Activated CD4-positive, alpha-beta memory T cell treated with anti-CD3 and anti-CD28 coated beads, Interleukin-2, amount 10 ng/mL, durations not matched to agents 7 days and 5 days (primary cell): ENCODE measurements around the gene UBE2F. TPM values are rescaled to one million over a fixed set of nuclear protein-coding genes. Genes with fewer than 3 reads are reported as not detected.
"Not testable (repeated sequence)": the region's sequence is repeated elsewhere in the genome, so short reads cannot be mapped to it uniquely, and the experiment has no call there.

Experiments used
- CTCF ChIA-PET: fragments of 350-600 bp; sonication (Branson Sonifier 250); formaldehyde crosslinking; loops from one replicate; lab custom pipeline; 2021; ENCODE audit warnings: antibody characterized with exemption, inconsistent platforms; lab: Charles Lee
- POLR2A ChIA-PET: fragments of 350-600 bp; sonication (Branson Sonifier 250); formaldehyde crosslinking; loops from one replicate; lab custom pipeline; 2021; ENCODE audit warnings: antibody characterized with exemption; lab: Charles Lee
- DNase-seq: peaks from one replicate; pipeline ENCODE4 v3.0.0-alpha.2; 2020
- H3K27ac Mint-ChIP-seq: one replicate; pipeline ENCODE4 v1.8.0; 2021; ENCODE audit warnings: mild to moderate bottlenecking, mixed read lengths
- H3K27me3 Mint-ChIP-seq: one replicate; pipeline ENCODE4 v1.8.0; 2021; ENCODE audit warnings: mixed read lengths
- H3K36me3 Mint-ChIP-seq: one replicate; pipeline ENCODE4 v1.8.0; 2021; ENCODE audit warnings: low read depth, mixed read lengths
- H3K4me1 Mint-ChIP-seq: one replicate; pipeline ENCODE4 v1.8.0; 2021; ENCODE audit warnings: mixed read lengths
- H3K4me3 Mint-ChIP-seq: one replicate; pipeline ENCODE4 v1.8.0; 2021; ENCODE audit warnings: mild to moderate bottlenecking, mixed read lengths
- H3K9me3 Mint-ChIP-seq: one replicate; pipeline ENCODE4 v1.8.0; 2021; ENCODE audit warnings: mixed read lengths
- total RNA-seq, 2 experiments: library from RNA; stranded (reverse); gene quantifications; one replicate each; pipeline ENCODE4 v1.2.3, GENCODE V29; 2021

Gene UBE2F
- total RNA-seq, 2 experiments from 2014 or later: 77.5 to 82.7 TPM

GRCh38 chr2:238029853-238030252 lies 63.0 kb downstream of the UBE2F start:
- peaks cover 12% of the 10 kb centered on the region for H3K4me1 Mint-ChIP-seq
- POLR2A ChIA-PET: no interaction called here
- H3K4me3 Mint-ChIP-seq: no peak overlapping the region
- no peaks in the 10 kb centered on the region for H3K27me3 Mint-ChIP-seq
- peaks cover 60% of the 10 kb centered on the region for H3K36me3 Mint-ChIP-seq
- DNase-seq: no peak
- H3K9me3 Mint-ChIP-seq: no peaks in the 10 kb centered on the region
- no peak overlapping the region for H3K27ac Mint-ChIP-seq
- CTCF ChIA-PET: interaction anchor here (0.6 kb wide), 1 partner anchor 586 kb away, joined by 3 read pairs; no protein-coding TSS in a partner anchor

GRCh38 chr2:238030422-238031155 lies 63.8 kb downstream of the UBE2F start:
- CTCF ChIA-PET: no interaction called here
- peaks cover 59% of the 10 kb centered on the region for H3K36me3 Mint-ChIP-seq
- H3K4me3 Mint-ChIP-seq: no peak overlapping the region
- no peaks in the 10 kb centered on the region for H3K27me3 Mint-ChIP-seq
- no peak for DNase-seq
- H3K27ac Mint-ChIP-seq: no peak overlapping the region
- POLR2A ChIA-PET: no interaction called here
- peaks cover 5% of the 10 kb centered on the region for H3K4me1 Mint-ChIP-seq
- no peaks in the 10 kb centered on the region for H3K9me3 Mint-ChIP-seq

GRCh38 chr2:238031751-238032150 lies 64.9 kb downstream of the UBE2F start:
- no peaks in the 10 kb centered on the region for H3K27me3 Mint-ChIP-seq
- no peak overlapping the region for H3K27ac Mint-ChIP-seq
- DNase-seq: no peak
- CTCF ChIA-PET: no interaction called here
- H3K4me1 Mint-ChIP-seq: peaks cover 5% of the 10 kb centered on the region
- peaks cover 61% of the 10 kb centered on the region for H3K36me3 Mint-ChIP-seq
- POLR2A ChIA-PET: no interaction called here
- no peaks in the 10 kb centered on the region for H3K9me3 Mint-ChIP-seq
- H3K4me3 Mint-ChIP-seq: no peak overlapping the region

DNA sequence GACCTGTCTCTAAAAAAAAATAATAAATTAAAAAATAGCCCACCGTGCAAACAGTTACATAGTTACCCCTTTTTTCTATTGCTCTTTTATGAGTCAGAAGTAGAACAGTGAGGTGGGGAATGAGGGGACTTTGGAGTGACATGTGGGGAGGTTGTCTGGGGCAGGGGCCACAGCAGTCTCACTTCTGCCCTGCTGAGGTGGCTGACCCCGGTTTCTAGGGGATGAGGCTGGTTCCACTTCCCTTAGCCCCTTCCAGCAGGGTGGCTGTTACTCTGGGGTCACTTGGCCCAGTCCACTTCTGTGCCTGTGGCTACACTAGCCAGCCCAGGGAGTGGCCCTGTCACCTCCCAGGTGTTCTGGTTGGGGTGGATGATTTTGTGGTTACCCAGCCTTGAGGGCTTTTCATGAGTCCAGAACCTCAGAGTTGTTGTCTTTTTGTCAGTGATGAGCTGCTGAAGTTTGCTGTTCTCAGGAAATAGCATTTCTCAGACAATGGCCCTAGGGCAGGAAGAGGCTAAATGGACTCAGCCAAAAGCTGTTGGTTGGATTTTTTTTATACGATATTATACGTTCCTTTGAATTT lies 66.0 kb downstream of the UBE2F start:
- CTCF ChIA-PET: no interaction called here

GRCh38 chr2:238033991-238034390 lies 67.2 kb downstream of the UBE2F start:
- CTCF ChIA-PET: interaction anchor here (0.6 kb wide), 1 partner anchor 19 kb away, joined by 3 read pairs; no protein-coding TSS in a partner anchor
- H3K27ac Mint-ChIP-seq, H3K27me3 Mint-ChIP-seq, H3K4me1 Mint-ChIP-seq, H3K9me3 Mint-ChIP-seq, H3K4me3 Mint-ChIP-seq, POLR2A ChIA-PET, DNase-seq: not testable (repeated sequence)
- peaks cover 59% of the 10 kb centered on the region for H3K36me3 Mint-ChIP-seq

More for the DNA sequence above, 66.0 kb downstream of the UBE2F start:
- no peak for DNase-seq
- Mint-ChIP-seq H3K27me3 (no peaks in the 10 kb centered on the region), H3K36me3 (peaks cover 59% of the 10 kb centered on the region), H3K27ac (no peak overlapping the region), H3K4me1 (peaks cover 5% of the 10 kb centered on the region), H3K9me3 (no peaks in the 10 kb centered on the region), H3K4me3 (no peak overlapping the region)
- POLR2A ChIA-PET: no interaction called here

- ChIA-PET POLR2A (no interaction called here), CTCF (no interaction called here)
- Mint-ChIP-seq H3K4me1 (peaks cover 7% of the 10 kb centered on the region), H3K4me3 (no peak overlapping the region), H3K27me3 (no peaks in the 10 kb centered on the region), H3K36me3 (peaks cover 53% of the 10 kb centered on the region), H3K27ac (no peak overlapping the region), H3K9me3 (no peaks in the 10 kb centered on the region)
- DNase-seq: no peak
These were observed 71.4 kb downstream of the UBE2F start for GRCh38 chr2:238038203-238038602.

GRCh38 chr2:238039151-238039550 lies 72.3 kb downstream of the UBE2F start:
- Mint-ChIP-seq H3K9me3 (no peaks in the 10 kb centered on the region), H3K36me3 (peaks cover 48% of the 10 kb centered on the region), H3K4me3 (no peak overlapping the region), H3K27me3 (no peaks in the 10 kb centered on the region), H3K27ac (no peak overlapping the region), H3K4me1 (peaks cover 4% of the 10 kb centered on the region)
- CTCF ChIA-PET: no interaction called here
- POLR2A ChIA-PET: no interaction called here
- DNase-seq: no peak

DNA sequence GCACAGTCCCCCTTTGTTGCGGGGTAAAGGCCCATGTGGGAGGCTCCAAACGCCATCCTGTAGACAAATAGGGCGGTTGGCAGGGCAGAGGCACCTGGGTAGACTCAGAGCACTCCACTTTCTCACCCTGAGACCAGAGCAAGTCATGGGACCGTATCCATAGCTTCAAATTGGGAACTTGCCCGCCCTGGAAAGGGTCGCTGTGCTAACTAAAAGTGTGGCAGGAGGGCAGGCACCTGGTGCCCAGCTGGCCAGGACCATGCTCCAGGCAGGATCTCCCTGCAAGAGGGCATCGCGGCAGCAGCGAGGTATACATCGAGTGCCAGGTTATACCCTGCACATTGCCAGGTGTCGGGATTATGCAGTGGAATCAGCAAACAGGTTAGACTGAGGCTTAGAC lies 73.2 kb downstream of the UBE2F start:
- Mint-ChIP-seq H3K36me3 (peaks cover 45% of the 10 kb centered on the region), H3K4me1 (peaks cover 4% of the 10 kb centered on the region), H3K4me3 (no peak overlapping the region), H3K27ac (no peak overlapping the region), H3K9me3 (no peaks in the 10 kb centered on the region), H3K27me3 (no peaks in the 10 kb centered on the region)
- ChIA-PET POLR2A (interaction anchor here (0.7 to 2.0 kb wide), 2 partner anchors 17 to 21 kb away, joined by 4 read pairs; partner anchors contain the start of gene SCLY), CTCF (interaction anchor here (1.0 kb wide), 1 partner anchor 117 kb away, joined by 3 read pairs; no protein-coding TSS in a partner anchor)
- DNase-seq: no peak

DNA sequence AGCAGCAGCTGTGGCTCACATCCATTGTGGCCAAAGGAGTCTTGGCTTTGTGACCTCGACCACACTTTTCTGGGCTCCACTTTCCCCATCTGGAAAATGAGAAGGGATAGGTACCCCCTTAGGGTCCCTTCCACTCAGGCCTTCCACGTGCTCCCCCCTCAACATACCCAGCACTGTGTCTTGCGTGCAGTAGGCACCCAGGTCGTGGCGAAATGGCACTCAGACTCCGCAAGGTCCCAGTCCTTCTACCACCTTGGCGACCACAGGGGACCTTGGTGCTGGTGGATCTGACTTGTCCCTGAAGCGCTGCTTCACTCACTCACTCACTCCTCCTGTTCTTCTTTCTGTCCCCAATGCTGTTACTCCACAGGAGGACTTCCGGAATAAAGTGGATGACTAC lies 74.1 kb downstream of the UBE2F start:
- H3K27me3 Mint-ChIP-seq: no peaks in the 10 kb centered on the region
- ChIA-PET CTCF (interaction anchor here (1.0 kb wide), 1 partner anchor 118 kb away, joined by 3 read pairs; no protein-coding TSS in a partner anchor), POLR2A (interaction anchor here (2.0 kb wide), 1 partner anchor 20 kb away, joined by 4 read pairs; the partner anchor contains the start of gene SCLY)
- H3K9me3 Mint-ChIP-seq: no peaks in the 10 kb centered on the region
- H3K4me3 Mint-ChIP-seq: no peak overlapping the region
- H3K27ac Mint-ChIP-seq: no peak overlapping the region
- DNase-seq: no peak
- H3K4me1 Mint-ChIP-seq: peaks cover 4% of the 10 kb centered on the region
- peaks cover 44% of the 10 kb centered on the region for H3K36me3 Mint-ChIP-seq

DNA sequence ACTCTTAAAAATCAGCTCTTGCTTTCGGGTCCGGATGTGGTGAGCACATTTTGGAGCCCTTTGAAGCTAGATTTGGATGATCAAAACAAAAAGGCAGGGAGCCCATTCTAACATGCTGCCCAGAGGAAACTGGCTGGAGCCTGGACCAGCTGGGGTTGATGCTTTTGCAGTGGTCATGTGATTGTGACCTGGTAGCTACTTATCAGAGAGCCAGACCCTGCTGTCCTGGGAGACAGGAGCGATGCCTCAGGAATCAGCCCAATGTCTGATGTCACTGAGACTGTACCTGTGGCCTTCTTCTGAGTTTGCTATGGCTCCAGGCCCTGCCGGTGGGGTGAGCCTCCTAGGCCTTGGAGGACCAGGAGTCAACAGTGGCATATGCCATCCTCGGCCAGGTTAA lies 75.3 kb downstream of the UBE2F start:
- peaks cover 52% of the 10 kb centered on the region for H3K36me3 Mint-ChIP-seq
- peaks cover 4% of the 10 kb centered on the region for H3K4me1 Mint-ChIP-seq
- H3K4me3 Mint-ChIP-seq: no peak overlapping the region
- ChIA-PET POLR2A (interaction anchor here (1.7 kb wide), 1 partner anchor 19 kb away, joined by 7 read pairs; the partner anchor contains the start of gene SCLY), CTCF (no interaction called here)
- DNase-seq: no peak
- H3K27me3 Mint-ChIP-seq: no peaks in the 10 kb centered on the region
- H3K9me3 Mint-ChIP-seq: no peaks in the 10 kb centered on the region
- no peak overlapping the region for H3K27ac Mint-ChIP-seq

GRCh38 chr2:238042849-238043584 lies 76.2 kb downstream of the UBE2F start:
- Mint-ChIP-seq H3K27ac (no peak overlapping the region), H3K9me3 (peaks cover 3% of the 10 kb centered on the region), H3K4me3 (no peak overlapping the region), H3K36me3 (peaks cover 50% of the 10 kb centered on the region), H3K27me3 (no peaks in the 10 kb centered on the region), H3K4me1 (peaks cover 4% of the 10 kb centered on the region)
- ChIA-PET POLR2A (interaction anchor here (1.7 kb wide), 1 partner anchor 18 kb away, joined by 7 read pairs; the partner anchor contains the start of gene SCLY), CTCF (no interaction called here)
- no peak for DNase-seq

GRCh38 chr2:238043851-238044250 lies 77.0 kb downstream of the UBE2F start:
- Mint-ChIP-seq H3K9me3 (peaks cover 8% of the 10 kb centered on the region), H3K4me1 (peaks cover 4% of the 10 kb centered on the region), H3K27ac (no peak overlapping the region), H3K4me3 (no peak overlapping the region), H3K27me3 (no peaks in the 10 kb centered on the region), H3K36me3 (peaks cover 51% of the 10 kb centered on the region)
- CTCF ChIA-PET: no interaction called here
- DNase-seq: no peak
- POLR2A ChIA-PET: no interaction called here

DNA sequence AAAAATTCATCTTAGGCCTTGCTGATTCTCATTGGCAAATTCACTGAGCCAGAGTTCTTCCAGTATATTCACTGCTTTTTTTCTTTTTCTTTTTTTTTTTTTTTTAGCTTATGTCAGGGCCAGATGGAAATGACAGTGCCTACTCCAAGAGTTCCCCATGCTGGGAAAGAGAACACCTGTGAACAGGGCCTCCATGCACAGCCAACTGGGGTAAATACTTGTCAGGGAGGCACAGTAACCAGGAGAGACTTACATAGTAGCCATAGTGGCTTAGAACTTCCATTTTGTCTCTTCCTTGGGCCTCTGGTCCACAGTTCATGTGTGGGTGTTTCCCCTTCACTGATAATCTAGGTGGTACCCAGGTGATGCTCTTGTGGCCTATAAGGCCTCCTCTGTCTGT lies 78.8 kb downstream of the UBE2F start:
- H3K36me3 Mint-ChIP-seq: peaks cover 47% of the 10 kb centered on the region
- H3K4me1 Mint-ChIP-seq: peaks cover 4% of the 10 kb centered on the region
- ChIA-PET POLR2A (no interaction called here), CTCF (interaction anchor here (1.1 kb wide), 1 partner anchor 122 kb away, joined by 3 read pairs; no protein-coding TSS in a partner anchor)
- no peak overlapping the region for H3K4me3 Mint-ChIP-seq
- H3K9me3 Mint-ChIP-seq: peaks cover 8% of the 10 kb centered on the region
- no peak overlapping the region for H3K27ac Mint-ChIP-seq
- no peak for DNase-seq
- no peaks in the 10 kb centered on the region for H3K27me3 Mint-ChIP-seq
